Hematopoietic multipotent progenitor cell treated with erythropoietin and hydrocortisone succinate and interleukin-3 and kit ligand, for 8 days (in vitro differentiated cells): Measurements from ENCODE around the gene OSBPL2.

Source experiments
- DNase-seq: peaks from one replicate; pipeline ENCODE4 v3.0.0-alpha.2; 2015

The OSBPL2 gene

DNA sequence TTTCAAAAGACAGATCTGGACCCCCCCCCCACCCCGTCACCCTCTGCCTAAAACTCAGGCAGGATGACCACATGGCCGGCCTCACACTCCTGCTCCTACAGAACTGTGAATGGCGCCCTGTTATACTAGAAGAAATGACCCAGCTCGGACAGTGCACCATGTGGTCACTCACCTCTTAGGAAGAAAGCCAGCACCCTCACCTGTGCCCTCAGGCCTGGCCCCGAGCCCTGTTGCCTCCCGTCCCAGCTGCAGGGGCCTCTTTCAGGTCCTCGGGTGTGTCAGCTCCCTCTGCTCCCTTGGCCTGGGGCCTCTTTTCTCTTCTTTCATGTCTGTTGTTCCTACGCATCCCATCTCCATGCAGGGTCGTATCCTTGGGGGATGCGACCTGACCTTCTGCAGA lies 23.7 kb downstream of the OSBPL2 start:
- no peak for DNase-seq

GRCh38 chr20:62263396-62263795 lies 25.1 kb downstream of the OSBPL2 start:
- DNase-seq: no peak

- no peak for DNase-seq
Measured at GRCh38 chr20:62265365-62265764, 27.0 kb downstream of the OSBPL2 start.

DNA sequence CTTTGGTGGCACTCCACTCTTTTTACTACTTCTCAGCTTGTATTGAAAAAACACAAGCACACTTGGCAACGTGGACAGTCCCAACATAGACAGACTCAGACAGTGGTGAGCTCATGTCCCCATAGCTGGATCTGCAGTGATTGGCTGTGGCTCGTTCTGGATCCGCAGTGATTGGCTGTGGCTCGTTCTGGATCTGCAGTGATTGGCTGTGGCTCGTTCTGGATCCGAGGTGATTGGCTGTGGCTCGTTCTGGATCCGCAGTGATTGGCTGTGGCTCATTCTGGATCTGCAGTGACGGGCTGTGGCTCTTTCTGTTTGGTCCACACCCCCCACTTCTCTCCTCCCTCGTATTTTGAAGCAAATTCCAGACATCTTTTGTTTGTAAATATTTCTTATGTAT lies 28.0 kb downstream of the OSBPL2 start:
- DNase-seq: no peak

GRCh38 chr20:62266851-62267250 lies 28.5 kb downstream of the OSBPL2 start:
- DNase-seq: no peak

GRCh38 chr20:62267543-62267942 lies 29.2 kb downstream of the OSBPL2 start:
- no peak for DNase-seq

GRCh38 chr20:62268228-62268900 lies 30.0 kb downstream of the OSBPL2 start:
- DNase-seq: no peak

- DNase-seq: no peak
Measured at GRCh38 chr20:62269378-62269777, 31.1 kb downstream of the OSBPL2 start.

- no peak for DNase-seq
Measured at GRCh38 chr20:62269871-62270270, 31.6 kb downstream of the OSBPL2 start.

DNA sequence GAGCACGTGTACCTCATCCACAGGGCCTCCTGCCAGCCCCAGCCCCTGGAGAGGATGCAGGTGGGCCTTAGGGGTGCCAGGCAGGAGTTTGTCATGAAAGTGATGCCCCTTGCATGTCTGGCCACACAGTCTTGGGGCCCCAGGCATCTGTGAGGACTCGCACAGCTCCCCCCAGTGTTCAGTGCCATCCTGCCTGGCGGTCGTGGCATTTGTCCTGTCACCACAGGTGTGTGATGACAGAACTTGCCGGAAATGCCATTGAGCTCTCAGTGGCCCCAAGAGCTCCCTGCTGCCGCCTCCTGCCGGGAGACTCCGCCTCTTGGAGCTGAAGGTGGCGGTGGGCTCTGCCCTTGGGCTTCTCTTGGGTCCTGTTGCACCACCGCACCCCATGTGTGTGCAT lies 33.9 kb downstream of the OSBPL2 start:
- no peak for DNase-seq

- DNase-seq: no peak
Measured at GRCh38 chr20:62273416-62273815, 35.1 kb downstream of the OSBPL2 start.

DNA sequence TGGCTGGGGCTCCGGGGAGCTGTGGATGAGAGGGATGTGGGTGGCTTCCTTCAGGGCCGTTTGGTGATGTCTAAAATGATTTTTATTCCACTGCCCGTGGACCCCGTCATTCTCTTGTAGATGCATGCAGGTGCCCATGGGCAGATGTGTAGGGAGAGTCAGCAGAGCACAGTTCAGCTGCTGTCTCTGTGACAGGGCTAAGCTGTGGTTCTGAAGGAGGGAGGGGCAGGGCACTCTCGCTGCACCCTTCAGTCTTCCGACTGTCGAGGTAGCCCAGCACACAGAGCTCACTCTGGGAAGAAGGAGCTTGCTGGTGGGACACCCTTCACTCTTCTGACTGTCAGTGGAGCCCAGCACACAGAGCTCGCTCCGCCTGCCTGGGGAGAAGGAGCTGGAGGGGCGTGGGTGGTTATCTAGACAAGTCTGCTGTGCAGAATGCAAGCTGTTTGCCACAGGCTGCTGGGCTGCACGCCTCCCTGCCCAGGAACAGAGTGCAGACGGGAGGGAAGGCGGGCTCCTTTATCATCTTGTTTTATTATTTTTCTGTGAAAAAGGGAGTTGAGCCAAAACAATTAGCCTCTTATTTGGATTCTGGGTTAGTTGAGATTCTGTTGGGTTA lies 36.1 kb downstream of the OSBPL2 start:
- DNase-seq: peak; percentile 94

- no peak for DNase-seq
Measured at GRCh38 chr20:62275219-62275618, 36.9 kb downstream of the OSBPL2 start.

GRCh38 chr20:62276439-62276838 lies 38.1 kb downstream of the OSBPL2 start:
- no peak for DNase-seq

GRCh38 chr20:62277253-62277652 lies 38.9 kb downstream of the OSBPL2 start:
- DNase-seq: no peak

- no peak for DNase-seq
Measured at GRCh38 chr20:62280303-62280702, 42.0 kb downstream of the OSBPL2 start.

DNA sequence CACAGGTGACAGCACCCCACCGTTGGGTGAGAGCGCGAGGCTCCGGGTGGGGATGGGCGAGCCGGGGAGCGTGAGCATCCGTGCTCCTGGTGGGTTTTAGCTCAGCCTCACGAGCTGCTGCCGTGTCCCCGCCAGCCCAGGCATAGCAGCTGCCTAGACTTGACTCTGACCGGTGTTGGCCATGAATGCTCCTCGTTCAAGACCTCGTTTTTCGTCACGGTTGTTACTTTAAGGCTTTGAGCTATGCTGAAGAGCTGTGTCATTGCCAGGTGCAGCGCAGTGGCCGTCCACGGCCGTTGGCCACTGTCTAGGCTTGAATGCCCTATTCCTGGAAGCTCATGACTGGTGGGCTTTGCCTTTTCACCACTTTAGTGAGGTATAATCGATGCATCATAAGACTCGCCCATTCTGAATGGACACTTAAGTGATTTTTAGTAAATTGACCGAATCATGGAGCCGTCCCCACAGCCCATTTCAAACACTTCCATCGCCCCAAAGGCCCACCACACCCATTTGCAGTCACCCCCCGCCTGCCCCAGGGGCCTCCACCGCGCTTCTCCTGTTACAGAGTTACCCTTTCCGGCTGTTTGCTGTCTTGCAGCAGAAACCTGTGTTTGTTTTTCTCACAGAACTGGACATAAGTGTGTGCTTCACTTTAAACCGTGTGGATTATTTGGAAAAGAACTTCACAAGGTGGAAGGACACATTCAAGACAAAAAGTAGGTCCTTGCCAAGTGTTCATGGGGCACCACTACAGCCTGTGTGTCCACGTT lies 43.0 kb downstream of the OSBPL2 start:
- no peak for DNase-seq

DNA sequence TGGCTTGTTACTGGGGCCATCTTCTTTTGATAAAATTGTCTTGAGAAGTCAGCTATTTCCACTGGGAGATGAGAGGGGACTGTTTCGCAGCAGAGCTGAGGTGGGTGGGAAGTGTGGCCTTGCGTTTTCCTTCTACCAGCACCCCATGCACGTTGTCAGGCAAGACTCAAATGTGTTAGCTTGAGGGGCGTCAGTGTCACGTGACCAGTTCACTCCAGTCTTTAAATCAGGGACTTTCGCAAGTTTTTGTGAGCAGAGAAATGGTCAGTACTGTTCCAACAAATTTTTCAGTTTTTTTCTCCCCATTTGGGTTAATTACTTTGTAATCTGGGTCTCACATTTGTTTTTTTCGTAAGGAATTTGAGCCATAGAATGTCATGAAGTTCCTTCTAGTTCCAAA lies 43.8 kb downstream of the OSBPL2 start:
- no peak for DNase-seq

DNA sequence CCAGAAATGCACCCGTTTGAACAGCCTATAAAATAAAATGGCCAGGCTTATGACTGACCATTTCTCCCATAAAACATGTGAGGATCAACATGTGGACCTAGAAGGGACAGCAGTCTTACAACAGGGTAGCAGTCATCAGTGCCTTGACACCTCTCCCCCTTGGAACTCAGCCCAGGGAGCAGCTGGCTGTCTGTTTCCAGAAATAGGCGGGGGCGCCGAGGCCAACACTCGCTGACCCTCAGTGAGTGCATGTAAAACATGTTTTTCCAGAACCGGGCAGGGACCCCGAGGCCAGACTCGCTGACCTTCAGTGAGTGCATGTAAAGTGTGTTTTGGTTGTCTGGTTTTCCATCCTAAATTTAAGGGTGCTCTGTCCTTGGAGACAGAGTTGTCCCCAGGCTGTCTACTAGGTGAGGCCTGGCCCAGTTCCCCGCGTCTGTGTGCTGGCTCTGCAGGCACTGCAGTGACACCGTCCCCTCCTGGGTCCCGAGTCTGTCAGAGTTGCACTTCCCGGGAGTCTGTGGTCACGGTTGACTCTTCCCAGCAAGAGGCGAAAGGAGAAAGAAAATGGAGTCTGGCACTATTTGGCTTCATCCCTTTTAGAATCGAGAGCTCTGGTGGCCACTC lies 44.7 kb downstream of the OSBPL2 start:
- DNase-seq: no peak

DNA sequence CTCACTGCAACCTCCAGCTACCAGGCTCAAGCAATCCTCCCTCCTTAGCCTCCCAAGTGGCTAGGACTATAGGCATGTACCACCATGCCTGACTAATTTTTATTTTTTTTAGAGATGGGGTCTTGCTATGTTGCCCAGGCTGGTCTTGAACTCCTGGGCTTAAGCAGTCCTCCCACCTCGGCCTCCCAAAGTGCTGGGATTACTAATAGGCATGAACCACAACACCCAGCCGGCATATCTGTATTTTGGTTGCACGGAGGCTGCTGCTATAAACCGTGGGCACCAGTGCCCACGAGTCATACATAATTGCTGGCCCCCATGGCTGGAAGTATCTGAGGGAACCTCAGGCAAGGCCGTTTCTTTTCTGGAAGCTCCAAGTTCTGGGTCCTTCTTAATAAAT lies 46.1 kb downstream of the OSBPL2 start:
- DNase-seq: no peak

GRCh38 chr20:62285151-62285550 lies 46.8 kb downstream of the OSBPL2 start:
- no peak for DNase-seq

DNA sequence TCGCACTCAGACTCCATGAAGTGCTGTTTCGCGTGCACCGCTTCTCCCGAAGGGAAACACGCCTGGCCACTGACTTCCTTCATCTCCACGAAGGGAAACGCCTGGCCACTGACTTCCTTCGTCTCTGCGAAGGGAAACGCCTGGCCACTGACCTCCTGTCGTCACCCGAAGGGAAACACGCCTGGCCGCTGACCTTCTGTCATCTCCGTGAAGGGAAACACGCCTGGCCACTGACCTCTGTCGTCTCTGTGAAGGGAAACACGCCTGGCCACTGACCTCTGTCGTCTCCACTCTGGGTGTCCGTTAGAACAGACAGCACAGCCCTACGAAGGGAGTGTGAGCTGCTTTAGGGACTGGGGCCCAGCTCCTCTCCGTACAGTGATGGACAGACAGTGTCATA lies 47.4 kb downstream of the OSBPL2 start:
- no peak for DNase-seq

DNA sequence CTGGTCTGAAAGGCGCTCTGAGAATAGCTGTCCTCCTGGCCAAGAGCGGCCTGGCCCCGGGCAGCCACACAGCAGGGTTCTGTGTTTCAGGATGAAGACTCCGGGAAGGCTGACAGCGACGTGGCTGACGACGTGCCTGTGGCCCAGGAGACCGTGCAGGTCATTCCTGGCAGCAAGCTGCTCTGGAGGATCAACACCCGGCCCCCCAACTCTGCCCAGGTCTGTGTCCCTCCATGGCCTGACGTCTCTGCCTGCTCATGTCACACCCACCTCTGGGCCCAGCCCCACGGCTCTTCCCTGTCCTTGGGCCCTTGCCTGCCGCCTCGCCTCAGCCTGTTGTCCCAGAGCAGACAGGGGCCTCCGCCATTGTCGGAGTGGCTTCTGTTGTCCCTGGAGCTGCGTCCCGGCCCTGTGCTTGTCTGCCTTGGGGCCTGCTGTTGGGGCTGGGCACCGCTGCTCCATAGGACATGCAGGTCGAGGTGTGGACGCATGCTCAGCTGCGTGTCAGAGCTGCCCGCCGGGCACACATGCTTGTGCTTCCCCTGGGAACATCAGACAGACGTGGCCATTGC lies 48.3 kb downstream of the OSBPL2 start:
- no peak for DNase-seq
